Stimulated activated CD4-positive, alpha-beta T cell treated with anti-CD3 and anti-CD28 coated beads, TNF-alpha, amount 100 ng/mL, for 24 hours (primary cell): ENCODE measurements around the gene TUBG2.
"Not testable (repeated sequence)": the region's sequence is repeated elsewhere in the genome, so short reads cannot be mapped to it uniquely, and the experiment has no call there.

ENCODE experiments used
- DNase-seq, 3 experiments: peaks; one replicate each; pipeline ENCODE4 v3.0.0-alpha.2; 2020; ENCODE audit warnings: low read depth in 3 of 3

Gene TUBG2

GRCh38 chr17:42659079-42659931 is at the start of gene TUBG2:
TSS of gene TUBG2 (plus strand) at chr17:42659284. CDS start at chr17:42659504, 220 bp downstream.
- peak; percentile 62 to 85 (median 69) for DNase-seq

GRCh38 chr17:42609814-42610801 is 49.0 kb upstream of the TUBG2 start:
- DNase-seq: peak in 2 of 3 experiments; percentile 2 to 22

- no peak for DNase-seq
These were observed 47.1 kb upstream of the TUBG2 start for GRCh38 chr17:42612013-42612412.

- DNase-seq: no peak
These were observed 45.3 kb upstream of the TUBG2 start for GRCh38 chr17:42613699-42614295.

- DNase-seq: no peak
These were observed 41.1 kb upstream of the TUBG2 start for GRCh38 chr17:42617956-42618431.

- DNase-seq: no peak
These were observed 40.5 kb upstream of the TUBG2 start for GRCh38 chr17:42618442-42619150.

GRCh38 chr17:42621987-42622386 is 37.1 kb upstream of the TUBG2 start:
- not testable (repeated sequence) for DNase-seq

- no peak for DNase-seq
These were observed 35.8 kb upstream of the TUBG2 start for GRCh38 chr17:42623271-42623670.

- DNase-seq: no peak
These were observed 35.1 kb upstream of the TUBG2 start for GRCh38 chr17:42623732-42624596.

GRCh38 chr17:42627032-42627764 is 31.9 kb upstream of the TUBG2 start:
- not testable (repeated sequence) for DNase-seq

- no peak for DNase-seq
These were observed 29.6 kb upstream of the TUBG2 start for GRCh38 chr17:42629411-42630009.

GRCh38 chr17:42632949-42633444 is 26.1 kb upstream of the TUBG2 start:
- DNase-seq: no peak

GRCh38 chr17:42639525-42640113 is 19.5 kb upstream of the TUBG2 start:
- no peak for DNase-seq

- no peak for DNase-seq
These were observed 19.0 kb upstream of the TUBG2 start for GRCh38 chr17:42640121-42640520.

- DNase-seq: no peak
These were observed 16.7 kb upstream of the TUBG2 start for GRCh38 chr17:42642336-42642735.

GRCh38 chr17:42647778-42648177 is 11.3 kb upstream of the TUBG2 start:
- DNase-seq: no peak

- DNase-seq: no peak
These were observed 7.7 kb upstream of the TUBG2 start for GRCh38 chr17:42651392-42651791.
